DND-41 (cell line): Measurements from ENCODE around the gene ATP6V0D1.

Experiments
- EZH2 ChIP-seq: IDR thresholded peaks from 3 replicates; pipeline ENCODE4 v1.6.1; 2012; ENCODE audit warnings: borderline replicate concordance, low read depth, mild to moderate bottlenecking, moderate library complexity, low read length, inconsistent platforms; ENCODE audit not compliant: severe bottlenecking
- TF ChIP-seq, protein P1 (sequence below): IDR thresholded peaks from 2 replicates; pipeline ENCODE4 v1.5.1; 2012; ENCODE audit warnings: borderline replicate concordance, low read length, moderate library complexity, mild to moderate bottlenecking; ENCODE audit not compliant: poor library complexity, severe bottlenecking; ENCODE audit errors: extremely low read depth

DNA sequence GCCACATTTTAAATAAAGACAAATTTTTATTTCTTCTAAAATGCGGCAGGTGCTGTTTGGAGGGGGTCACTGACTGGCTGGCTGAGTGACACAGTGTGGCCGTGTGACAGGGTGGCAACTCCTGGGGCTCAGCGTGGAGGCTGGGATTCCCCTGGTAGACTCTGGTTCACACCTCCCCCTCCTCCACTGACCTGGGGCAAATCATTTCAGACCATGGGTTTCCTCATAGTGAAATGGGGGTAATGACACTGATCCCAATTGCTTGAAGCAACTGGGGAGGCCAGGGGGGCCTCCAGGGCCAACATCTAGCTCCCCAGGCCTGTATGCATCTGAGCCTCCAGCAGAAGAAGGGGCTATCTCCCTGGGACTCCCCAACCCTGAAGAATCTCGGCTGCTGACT, 43.4 kb downstream of the ATP6V0D1 start:
- TF ChIP-seq, protein P1, sequence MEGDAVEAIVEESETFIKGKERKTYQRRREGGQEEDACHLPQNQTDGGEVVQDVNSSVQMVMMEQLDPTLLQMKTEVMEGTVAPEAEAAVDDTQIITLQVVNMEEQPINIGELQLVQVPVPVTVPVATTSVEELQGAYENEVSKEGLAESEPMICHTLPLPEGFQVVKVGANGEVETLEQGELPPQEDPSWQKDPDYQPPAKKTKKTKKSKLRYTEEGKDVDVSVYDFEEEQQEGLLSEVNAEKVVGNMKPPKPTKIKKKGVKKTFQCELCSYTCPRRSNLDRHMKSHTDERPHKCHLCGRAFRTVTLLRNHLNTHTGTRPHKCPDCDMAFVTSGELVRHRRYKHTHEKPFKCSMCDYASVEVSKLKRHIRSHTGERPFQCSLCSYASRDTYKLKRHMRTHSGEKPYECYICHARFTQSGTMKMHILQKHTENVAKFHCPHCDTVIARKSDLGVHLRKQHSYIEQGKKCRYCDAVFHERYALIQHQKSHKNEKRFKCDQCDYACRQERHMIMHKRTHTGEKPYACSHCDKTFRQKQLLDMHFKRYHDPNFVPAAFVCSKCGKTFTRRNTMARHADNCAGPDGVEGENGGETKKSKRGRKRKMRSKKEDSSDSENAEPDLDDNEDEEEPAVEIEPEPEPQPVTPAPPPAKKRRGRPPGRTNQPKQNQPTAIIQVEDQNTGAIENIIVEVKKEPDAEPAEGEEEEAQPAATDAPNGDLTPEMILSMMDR: no peak
- TF ChIP-seq EZH2: no peak
